ENCODE data around the gene ENKD1. TPM values are rescaled to one million over a fixed set of nuclear protein-coding genes. Genes with fewer than 3 reads are reported as not detected.

Gene ENKD1
- total RNA-seq, 4 donors from 2014 or later, result 14.5 to 21.2 (median 17.5) TPM

DNA sequence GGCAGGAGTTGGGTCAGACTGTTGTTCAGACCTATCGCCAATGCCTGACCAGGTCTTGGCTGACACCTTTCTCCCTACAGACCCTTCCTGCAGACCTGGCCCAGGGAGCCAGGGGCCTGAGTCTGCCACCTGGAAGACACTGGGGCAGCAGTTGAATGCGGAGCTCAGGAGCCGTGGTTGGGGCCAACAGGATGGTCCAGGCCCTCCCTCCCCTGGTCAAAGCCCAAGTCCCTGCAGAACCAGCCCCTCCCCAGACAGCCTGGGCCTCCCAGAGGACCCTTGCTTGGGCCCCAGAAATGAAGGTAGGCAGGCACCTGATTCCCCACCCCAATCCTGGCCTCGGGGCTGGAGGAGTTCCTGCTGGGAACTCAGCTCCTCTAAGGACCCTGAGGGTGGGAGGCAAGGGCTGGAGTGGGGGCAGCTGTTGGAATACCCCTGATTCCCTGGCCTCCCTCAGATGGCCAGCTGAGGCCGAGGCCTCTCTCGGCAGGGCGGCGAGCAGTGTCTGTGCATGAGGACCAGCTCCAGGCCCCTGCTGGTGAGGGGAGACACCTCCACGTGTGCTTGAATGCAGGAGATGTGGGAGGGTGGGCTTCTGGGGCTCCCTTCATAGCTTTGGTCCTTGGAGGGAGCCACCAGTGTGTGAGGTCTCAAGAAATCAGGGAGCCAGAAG is 10.1 kb downstream of the ENKD1 start:
- WGBS, 2 donors, result 82 to 84% methylated on average over 7 to 9 of the region's 9 CpGs
- no peak overlapping the region for H3K4me3 ChIP-seq (ENCODE audit: low read depth, poor library complexity, severe bottlenecking)
- TF ChIP-seq, protein P1, sequence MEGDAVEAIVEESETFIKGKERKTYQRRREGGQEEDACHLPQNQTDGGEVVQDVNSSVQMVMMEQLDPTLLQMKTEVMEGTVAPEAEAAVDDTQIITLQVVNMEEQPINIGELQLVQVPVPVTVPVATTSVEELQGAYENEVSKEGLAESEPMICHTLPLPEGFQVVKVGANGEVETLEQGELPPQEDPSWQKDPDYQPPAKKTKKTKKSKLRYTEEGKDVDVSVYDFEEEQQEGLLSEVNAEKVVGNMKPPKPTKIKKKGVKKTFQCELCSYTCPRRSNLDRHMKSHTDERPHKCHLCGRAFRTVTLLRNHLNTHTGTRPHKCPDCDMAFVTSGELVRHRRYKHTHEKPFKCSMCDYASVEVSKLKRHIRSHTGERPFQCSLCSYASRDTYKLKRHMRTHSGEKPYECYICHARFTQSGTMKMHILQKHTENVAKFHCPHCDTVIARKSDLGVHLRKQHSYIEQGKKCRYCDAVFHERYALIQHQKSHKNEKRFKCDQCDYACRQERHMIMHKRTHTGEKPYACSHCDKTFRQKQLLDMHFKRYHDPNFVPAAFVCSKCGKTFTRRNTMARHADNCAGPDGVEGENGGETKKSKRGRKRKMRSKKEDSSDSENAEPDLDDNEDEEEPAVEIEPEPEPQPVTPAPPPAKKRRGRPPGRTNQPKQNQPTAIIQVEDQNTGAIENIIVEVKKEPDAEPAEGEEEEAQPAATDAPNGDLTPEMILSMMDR (IDR thresholded peaks at IDR 0.05), result no peak
- TF ChIP-seq POLR2A (IDR thresholded peaks at IDR 0.05), result no peak
- DNase-seq (ENCODE audit: low spot score in 2 of 2), result no peak
- intact Hi-C loops (cut with DNase I; ENCODE audit: low total_unique reads), result no loop called here

GRCh38 chr16:67655363-67655762 is 11.2 kb downstream of the ENKD1 start:
- TF ChIP-seq, protein P1 (IDR thresholded peaks at IDR 0.05), result no peak
- TF ChIP-seq POLR2A (IDR thresholded peaks at IDR 0.05), result no peak
- WGBS, 2 donors, result 68 to 76% methylated on average over 4 of the region's 4 CpGs
- no peak for DNase-seq (ENCODE audit: low spot score in 2 of 2)
- intact Hi-C loops (cut with DNase I; ENCODE audit: low total_unique reads), result no loop called here
- no peak overlapping the region for H3K4me3 ChIP-seq (ENCODE audit: low read depth, poor library complexity, severe bottlenecking)

DNA sequence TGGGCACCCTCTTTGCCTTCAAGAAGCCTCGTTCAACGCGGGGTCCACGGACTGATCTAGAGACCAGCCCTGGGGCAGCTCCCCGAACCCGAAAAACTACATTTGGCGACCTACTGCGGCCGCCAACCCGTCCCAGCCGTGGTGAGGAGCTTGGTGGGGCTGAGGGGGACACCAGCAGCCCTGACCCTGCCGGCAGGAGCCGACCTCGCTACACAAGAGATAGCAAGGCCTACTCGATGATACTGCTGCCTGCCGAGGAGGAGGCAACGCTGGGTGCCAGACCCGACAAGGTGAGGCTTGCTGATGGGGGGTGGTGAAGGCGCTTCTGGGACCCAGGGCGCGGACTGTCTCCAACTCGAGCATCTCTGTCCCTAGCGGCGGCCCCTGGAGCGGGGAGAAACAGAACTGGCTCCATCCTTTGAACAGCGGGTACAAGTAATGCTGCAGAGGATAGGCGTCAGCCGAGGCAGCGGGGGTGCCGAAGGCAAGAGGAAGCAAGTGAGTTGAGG is 12.1 kb downstream of the ENKD1 start:
- 53 to 62% methylated on average over 27 to 30 of the region's 30 CpGs for WGBS, 2 donors
- DNase-seq (ENCODE audit: low spot score in 2 of 2), result no peak
- intact Hi-C loops (cut with DNase I; ENCODE audit: low total_unique reads), result no loop called here
- H3K4me3 ChIP-seq (ENCODE audit: low read depth, poor library complexity, severe bottlenecking), result no peak overlapping the region
- TF ChIP-seq, protein P1 (IDR thresholded peaks at IDR 0.05), result no peak
- no peak for TF ChIP-seq POLR2A (IDR thresholded peaks at IDR 0.05)

DNA sequence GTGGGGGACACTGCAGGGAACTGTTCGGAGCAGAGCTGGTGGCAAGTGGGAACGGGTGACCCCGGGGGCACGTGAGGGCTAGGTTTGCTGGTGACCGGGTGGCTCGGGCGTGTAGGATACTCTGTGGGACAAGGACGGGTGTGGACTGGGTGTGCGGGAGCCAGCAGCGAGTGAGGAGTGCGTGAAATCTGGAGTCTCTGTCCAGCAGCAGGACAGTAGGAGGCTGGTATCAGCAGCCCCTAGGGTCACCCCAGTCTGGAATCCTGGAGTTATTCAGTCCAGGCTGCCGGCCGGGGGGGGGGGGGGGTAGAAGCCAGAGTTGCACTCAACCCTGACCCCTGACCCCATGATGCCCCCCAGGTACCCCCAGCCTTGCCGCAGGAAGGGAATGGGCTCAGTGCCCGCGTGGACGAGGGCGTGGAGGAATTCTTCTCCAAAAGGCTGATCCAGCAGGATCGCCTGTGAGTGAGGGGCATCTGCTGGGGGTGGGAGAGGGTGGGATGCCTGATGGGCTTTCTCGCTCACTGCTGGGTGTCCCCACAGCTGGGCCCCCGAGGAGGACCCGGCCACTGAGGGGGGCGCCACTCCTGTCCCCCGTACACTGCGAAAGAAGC is 12.7 kb downstream of the ENKD1 start:
- intact Hi-C loops (cut with DNase I; ENCODE audit: low total_unique reads), result no loop called here
- no peak for DNase-seq (ENCODE audit: low spot score in 2 of 2)
- WGBS, 2 donors, result 21 to 37% methylated on average over 19 to 24 of the region's 25 CpGs
- H3K4me3 ChIP-seq (ENCODE audit: low read depth, poor library complexity, severe bottlenecking), result no peak overlapping the region
- no peak for TF ChIP-seq POLR2A (IDR thresholded peaks at IDR 0.05)
- TF ChIP-seq, protein P1 (IDR thresholded peaks at IDR 0.05), result no peak

- intact Hi-C loops (cut with DNase I; ENCODE audit: low total_unique reads), result no loop called here
- whole genome bisulfite sequencing, 2 donors, result 21 to 29% methylated on average over 21 to 22 of the region's 68 CpGs
- TF ChIP-seq, protein P1 (IDR thresholded peaks at IDR 0.05), result no peak
- no peak for TF ChIP-seq POLR2A (IDR thresholded peaks at IDR 0.05)
- no peak overlapping the region for H3K4me3 ChIP-seq (ENCODE audit: low read depth, poor library complexity, severe bottlenecking)
- DNase-seq (ENCODE audit: low spot score in 2 of 2), result no peak
Measured at GRCh38 chr16:67653128-67653788, 13.3 kb downstream of the ENKD1 start.

Measured in lower leg skin (tissue), 4 donors.